IPS DF 6.9 (cell line): ENCODE data around the gene MIPEP.

Experiments
- DNase-seq: peaks from one replicate; pipeline ENCODE4 v3.0.0-alpha.2; 2013; ENCODE audit warnings: low read depth, low spot score
- H3K27ac ChIP-seq: one replicate; pipeline ENCODE4 v1.5.1; 2013; ENCODE audit warnings: low read length, control low read depth
- H3K27me3 ChIP-seq: 2 replicates; pipeline ENCODE4 v1.6.1; 2013; ENCODE audit warnings: mild to moderate bottlenecking, low read length; ENCODE audit not compliant: control insufficient read depth, insufficient read depth
- H3K36me3 ChIP-seq: 2 replicates; pipeline ENCODE4 v1.6.1; 2013; ENCODE audit warnings: low read length; ENCODE audit not compliant: control insufficient read depth, insufficient read depth
- H3K4me1 ChIP-seq: 2 replicates; pipeline ENCODE4 v1.6.1; 2013; ENCODE audit warnings: low read length; ENCODE audit not compliant: control insufficient read depth, insufficient read depth
- H3K4me3 ChIP-seq: 2 replicates; pipeline ENCODE4 v1.5.1; 2013; ENCODE audit warnings: mild to moderate bottlenecking, low read length
- H3K9me3 ChIP-seq: 2 replicates; pipeline ENCODE4 v1.6.1; 2013; ENCODE audit warnings: low read length, inconsistent platforms; ENCODE audit not compliant: control insufficient read depth, insufficient read depth
- WGBS: extraction: QIAGEN DNeasy Blood & Tissue Kit; methylation state at CpG from one replicate; pipeline ENCODE4 v1.1.7; 2013; ENCODE audit warnings: mixed read lengths, missing lambda C conversion rate; ENCODE audit not compliant: insufficient read length, insufficient coverage; 5-methylcytosine and 5-hydroxymethylcytosine counted together

MIPEP gene

GRCh38 chr13:23739596-23739995 lies 149.6 kb downstream of the MIPEP start:
- Histone ChIP-seq H3K9me3 (no peaks in the 10 kb centered on the region), H3K4me1 (no peaks in the 10 kb centered on the region), H3K27me3 (no peaks in the 10 kb centered on the region), H3K27ac (no peak overlapping the region), H3K4me3 (no peak overlapping the region), H3K36me3 (0 out of 2 replicates have a peak, but pooled peaks cover 2% of the 10 kb centered on the region)
- no peak for DNase-seq
- no CpG with 5 or more reads among the region's 3 CpGs for WGBS

GRCh38 chr13:23736541-23736940 lies 152.7 kb downstream of the MIPEP start:
- H3K27me3 ChIP-seq, result no peaks in the 10 kb centered on the region
- H3K36me3 ChIP-seq, result 0 out of 2 replicates have a peak, but pooled peaks cover 2% of the 10 kb centered on the region
- no CpG with 5 or more reads among the region's 5 CpGs for WGBS
- no peaks in the 10 kb centered on the region for H3K9me3 ChIP-seq
- no peak for DNase-seq
- no peak overlapping the region for H3K27ac ChIP-seq
- H3K4me1 ChIP-seq, result no peaks in the 10 kb centered on the region
- H3K4me3 ChIP-seq, result no peak overlapping the region

GRCh38 chr13:23735329-23735728 lies 153.9 kb downstream of the MIPEP start:
- WGBS, result no CpG with 5 or more reads among the region's 2 CpGs
- 0 out of 2 replicates have a peak, but pooled peaks cover 2% of the 10 kb centered on the region for H3K36me3 ChIP-seq
- DNase-seq, result no peak

GRCh38 chr13:23731709-23732108 lies 157.5 kb downstream of the MIPEP start:
- no CpG with 5 or more reads among the region's 3 CpGs for WGBS
- Histone ChIP-seq H3K27me3 (no peaks in the 10 kb centered on the region), H3K4me3 (no peak overlapping the region)

More at GRCh38 chr13:23735329-23735728, 153.9 kb downstream of the MIPEP start:
- Histone ChIP-seq H3K27ac (no peak overlapping the region), H3K27me3 (no peaks in the 10 kb centered on the region), H3K4me3 (no peak overlapping the region), H3K4me1 (no peaks in the 10 kb centered on the region), H3K9me3 (no peaks in the 10 kb centered on the region)

DNA sequence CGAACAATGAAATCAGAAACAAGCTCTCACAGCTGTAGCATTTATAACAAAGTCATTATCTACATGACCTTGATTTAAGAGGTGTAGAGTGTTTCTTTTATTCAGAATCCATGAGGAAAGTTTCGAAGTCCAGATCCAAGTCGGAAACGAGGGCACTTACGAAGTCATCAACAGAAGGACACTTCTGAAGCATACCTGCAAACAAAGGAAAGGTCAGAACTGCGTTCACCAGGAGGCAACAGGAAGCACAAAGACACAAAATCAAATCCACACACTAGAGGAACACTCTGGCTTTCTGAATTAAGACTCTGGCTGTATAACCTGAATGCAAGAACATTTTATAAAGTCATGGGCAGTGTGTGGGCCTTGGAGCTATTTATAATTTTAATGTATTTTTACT lies 158.9 kb downstream of the MIPEP start:
- H3K36me3 ChIP-seq, result no peaks in the 10 kb centered on the region
- H3K27me3 ChIP-seq, result no peaks in the 10 kb centered on the region
- no peaks in the 10 kb centered on the region for H3K9me3 ChIP-seq
- H3K27ac ChIP-seq, result no peak overlapping the region
- no CpG with 5 or more reads among the region's 6 CpGs for WGBS
- no peak overlapping the region for H3K4me3 ChIP-seq
- no peaks in the 10 kb centered on the region; the same call in 1 of the 2 replicates for H3K4me1 ChIP-seq
- no peak for DNase-seq

More at GRCh38 chr13:23731709-23732108, 157.5 kb downstream of the MIPEP start:
- Histone ChIP-seq H3K36me3 (no peaks in the 10 kb centered on the region), H3K4me1 (no peaks in the 10 kb centered on the region; the same call in 1 of the 2 replicates), H3K27ac (no peak overlapping the region), H3K9me3 (no peaks in the 10 kb centered on the region)
- no peak for DNase-seq

GRCh38 chr13:23729531-23729930 lies 159.7 kb downstream of the MIPEP start:
- Histone ChIP-seq H3K27me3 (no peaks in the 10 kb centered on the region), H3K27ac (no peak overlapping the region), H3K9me3 (no peaks in the 10 kb centered on the region), H3K4me3 (no peak overlapping the region), H3K36me3 (no peaks in the 10 kb centered on the region), H3K4me1 (no peaks in the 10 kb centered on the region; the same call in 1 of the 2 replicates)
- no peak for DNase-seq

DNA sequence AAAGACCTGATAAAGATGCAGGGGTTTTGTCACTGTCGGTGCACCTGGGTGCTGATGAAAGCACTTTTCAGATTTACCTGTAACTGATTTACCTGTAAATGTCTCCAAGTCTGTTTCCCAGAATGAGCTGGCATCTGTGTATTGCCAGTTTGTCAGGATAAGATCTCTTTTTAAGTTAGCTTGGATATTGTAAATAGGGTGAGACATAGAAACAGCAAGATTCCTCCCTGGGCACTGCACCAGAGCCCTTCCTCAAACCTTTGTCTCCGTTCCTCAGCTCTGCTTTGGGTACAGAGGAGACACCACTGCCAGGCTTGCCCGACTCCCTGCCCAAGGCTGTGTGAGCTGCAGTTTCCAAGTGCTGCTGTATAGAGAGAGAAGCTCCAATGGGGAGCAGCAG lies 160.4 kb downstream of the MIPEP start:
- no peak overlapping the region for H3K4me3 ChIP-seq
- H3K9me3 ChIP-seq, result no peaks in the 10 kb centered on the region
- no peaks in the 10 kb centered on the region for H3K27me3 ChIP-seq
- no peaks in the 10 kb centered on the region for H3K36me3 ChIP-seq
- WGBS, result no CpG with 5 or more reads among the region's 3 CpGs
- no peak for DNase-seq
- H3K4me1 ChIP-seq, result no peaks in the 10 kb centered on the region; the same call in 1 of the 2 replicates
- H3K27ac ChIP-seq, result no peak overlapping the region

GRCh38 chr13:23725922-23726321 lies 163.3 kb downstream of the MIPEP start:
- H3K4me1 ChIP-seq, result no peaks in the 10 kb centered on the region; the same call in 1 of the 2 replicates
- no peak overlapping the region for H3K4me3 ChIP-seq
- DNase-seq, result no peak
- H3K36me3 ChIP-seq, result no peaks in the 10 kb centered on the region
- WGBS, result no CpG with 5 or more reads among the region's 10 CpGs
- H3K27ac ChIP-seq, result no peak overlapping the region
- H3K27me3 ChIP-seq, result no peaks in the 10 kb centered on the region
- H3K9me3 ChIP-seq, result no peaks in the 10 kb centered on the region

- Histone ChIP-seq H3K27me3 (no peaks in the 10 kb centered on the region), H3K27ac (no peak overlapping the region), H3K36me3 (no peaks in the 10 kb centered on the region), H3K4me3 (no peak overlapping the region), H3K9me3 (no peaks in the 10 kb centered on the region), H3K4me1 (no peaks in the 10 kb centered on the region; the same call in 1 of the 2 replicates)
- DNase-seq, result no peak
- no CpG with 5 or more reads among the region's 7 CpGs for WGBS
Observed at GRCh38 chr13:23724196-23724970, 164.8 kb downstream of the MIPEP start.

DNA sequence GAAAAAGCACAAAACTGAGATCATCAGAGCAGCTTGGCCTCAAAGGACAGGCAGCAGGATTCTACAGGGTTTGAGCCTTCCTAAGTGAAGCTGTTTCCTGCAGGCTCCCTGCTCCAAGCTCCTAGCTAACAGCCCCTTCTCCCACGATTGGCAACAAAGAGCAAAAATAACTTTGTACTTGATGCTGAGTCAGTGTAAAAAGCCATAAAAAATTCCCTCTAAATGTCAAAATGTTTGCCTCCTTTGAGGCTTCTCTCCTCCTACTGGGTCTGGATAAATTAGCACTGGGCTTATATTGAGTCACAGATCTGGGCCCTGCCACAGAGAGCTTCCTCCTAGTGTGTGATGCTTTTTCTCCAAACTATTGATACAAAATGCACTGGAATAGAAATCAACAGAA lies 165.7 kb downstream of the MIPEP start:
- Histone ChIP-seq H3K4me1 (no peaks in the 10 kb centered on the region; the same call in 1 of the 2 replicates), H3K4me3 (no peak overlapping the region), H3K36me3 (no peaks in the 10 kb centered on the region), H3K27me3 (no peaks in the 10 kb centered on the region), H3K27ac (no peak overlapping the region), H3K9me3 (no peaks in the 10 kb centered on the region)
- WGBS, result no CpG with 5 or more reads among the region's 1 CpG
- no peak for DNase-seq
